Measurements from ENCODE around the gene SLC30A3. TPM values are rescaled to one million over a fixed set of nuclear protein-coding genes. Genes with fewer than 3 reads are reported as not detected.
"Not testable (repeated sequence)": the region's sequence is repeated elsewhere in the genome, so short reads cannot be mapped to it uniquely, and the experiment has no call there.

SLC30A3 gene
- total RNA-seq, 1 donor from 2014 or later, result 0.58 TPM

GRCh38 chr2:27303093-27304025 is 40.5 kb upstream of the SLC30A3 start:
- Histone ChIP-seq H3K9me3 (no peaks in the 10 kb centered on the region), H3K27me3 (peaks cover 30% of the 10 kb centered on the region), H3K27ac (no peak overlapping the region), H3K4me3 (peak overlapping the region; percentile 47), H3K36me3 (no peaks in the 10 kb centered on the region), H3K4me1 (peaks cover 20% of the 10 kb centered on the region)
- intact Hi-C loops (cut with DNase I), result no loop called here
- DNase-seq (peak; percentile 64), ATAC-seq (peak; percentile 83)
- peak; percentile 84 for TF ChIP-seq CTCF (IDR thresholded peaks at IDR 0.05)

GRCh38 chr2:27300606-27301005 is 37.8 kb upstream of the SLC30A3 start:
- intact Hi-C loops (cut with DNase I); DNase-seq; H3K36me3 ChIP-seq; ATAC-seq; H3K9me3 ChIP-seq; H3K4me3 ChIP-seq; H3K27me3 ChIP-seq; H3K4me1 ChIP-seq; H3K27ac ChIP-seq: not testable (repeated sequence)

GRCh38 chr2:27298391-27299080 is 35.7 kb upstream of the SLC30A3 start:
- Histone ChIP-seq H3K4me1 (no peaks in the 10 kb centered on the region), H3K27me3 (no peaks in the 10 kb centered on the region), H3K27ac (no peak overlapping the region), H3K36me3 (no peaks in the 10 kb centered on the region), H3K4me3 (no peak overlapping the region), H3K9me3 (no peaks in the 10 kb centered on the region)
- peak; percentile 56 for ATAC-seq
- no peak for TF ChIP-seq CTCF (IDR thresholded peaks at IDR 0.05)
- intact Hi-C loops (cut with DNase I), result no loop called here
- DNase-seq, result no peak

- Histone ChIP-seq H3K4me3 (no peak overlapping the region), H3K9me3 (no peaks in the 10 kb centered on the region), H3K4me1 (no peaks in the 10 kb centered on the region), H3K27ac (no peak overlapping the region), H3K36me3 (no peaks in the 10 kb centered on the region), H3K27me3 (no peaks in the 10 kb centered on the region)
- TF ChIP-seq CTCF (IDR thresholded peaks at IDR 0.05), result no peak
- no peak for DNase-seq
- ATAC-seq, result no peak
- intact Hi-C loops (cut with DNase I), result no loop called here
Measured at GRCh38 chr2:27297195-27297594, 34.3 kb upstream of the SLC30A3 start.

GRCh38 chr2:27296481-27296880 is 33.6 kb upstream of the SLC30A3 start:
- Histone ChIP-seq H3K36me3 (no peaks in the 10 kb centered on the region), H3K27me3 (no peaks in the 10 kb centered on the region), H3K27ac (no peak overlapping the region), H3K9me3 (no peaks in the 10 kb centered on the region), H3K4me3 (no peak overlapping the region), H3K4me1 (no peaks in the 10 kb centered on the region)
- DNase-seq (no peak), ATAC-seq (peak; percentile 28)
- TF ChIP-seq CTCF (IDR thresholded peaks at IDR 0.05), result no peak
- intact Hi-C loops (cut with DNase I), result no loop called here

- intact Hi-C loops (cut with DNase I), result no loop called here
Measured at GRCh38 chr2:27294928-27295327, 32.1 kb upstream of the SLC30A3 start.

More at GRCh38 chr2:27294928-27295327, 32.1 kb upstream of the SLC30A3 start:
- DNase-seq (no peak), ATAC-seq (no peak)
- no peaks in the 10 kb centered on the region for H3K27me3 ChIP-seq
- no peaks in the 10 kb centered on the region for H3K4me1 ChIP-seq
- H3K36me3 ChIP-seq, result no peaks in the 10 kb centered on the region
- no peaks in the 10 kb centered on the region for H3K9me3 ChIP-seq
- H3K27ac ChIP-seq, result no peak overlapping the region
- no peak overlapping the region for H3K4me3 ChIP-seq
- no peak for TF ChIP-seq CTCF (IDR thresholded peaks at IDR 0.05)
